Activated CD4-positive, alpha-beta T cell treated with anti-CD3 and anti-CD28 coated beads, Interleukin-2, amount 50 U/mL, for 24 hours (primary cell): Measurements from ENCODE around the gene MYLK2.
"Not testable (repeated sequence)": the region's sequence is repeated elsewhere in the genome, so short reads cannot be mapped to it uniquely, and the experiment has no call there.

Experiments
- DNase-seq, 2 donors: peaks; one replicate each; pipeline ENCODE4 v3.0.0-alpha.2; 2020; ENCODE audit warnings: low read depth in 1 of 2, low spot score in 1 of 2

The MYLK2 gene

GRCh38 chr20:31815408-31816188 lies 3.6 kb upstream of the MYLK2 start:
- DNase-seq, result no peak

- no peak for DNase-seq
Measured at GRCh38 chr20:31816221-31816620, 2.9 kb upstream of the MYLK2 start.

GRCh38 chr20:31817461-31817860 lies 1.7 kb upstream of the MYLK2 start:
- no peak for DNase-seq

- no peak for DNase-seq
Measured at GRCh38 chr20:31818376-31818908, 714 bp upstream of the MYLK2 start.

- DNase-seq, result no peak
Measured at GRCh38 chr20:31820228-31820627, 1.1 kb downstream of the MYLK2 start.

GRCh38 chr20:31821427-31821826 lies 2.3 kb downstream of the MYLK2 start:
- no peak for DNase-seq

- DNase-seq, result peak; percentile 64 to 66
Measured at GRCh38 chr20:31822421-31823330, 3.5 kb downstream of the MYLK2 start.

- DNase-seq, result no peak
Measured at GRCh38 chr20:31823360-31824124, 4.4 kb downstream of the MYLK2 start.

GRCh38 chr20:31824125-31824485 lies 4.9 kb downstream of the MYLK2 start:
- DNase-seq, result no peak

- DNase-seq, result no peak
Measured at GRCh38 chr20:31824554-31825313, 5.6 kb downstream of the MYLK2 start.

GRCh38 chr20:31826074-31826473 lies 6.9 kb downstream of the MYLK2 start:
- DNase-seq, result no peak

- DNase-seq, result no peak
Measured at GRCh38 chr20:31827059-31827458, 7.9 kb downstream of the MYLK2 start.

GRCh38 chr20:31828016-31828415 lies 8.9 kb downstream of the MYLK2 start:
- not testable (repeated sequence) for DNase-seq

- no peak for DNase-seq
Measured at GRCh38 chr20:31829731-31830130, 10.6 kb downstream of the MYLK2 start.

- no peak for DNase-seq
Measured at GRCh38 chr20:31830406-31830981, 11.3 kb downstream of the MYLK2 start.

- DNase-seq, result no peak
Measured at GRCh38 chr20:31831211-31831610, 12.1 kb downstream of the MYLK2 start.

- DNase-seq, result no peak
Measured at GRCh38 chr20:31831771-31832306, 12.7 kb downstream of the MYLK2 start.

GRCh38 chr20:31833130-31833930 lies 14.2 kb downstream of the MYLK2 start:
- peak; percentile 42 to 46 for DNase-seq

GRCh38 chr20:31833931-31834521 lies 14.9 kb downstream of the MYLK2 start:
- no peak for DNase-seq
